ENCODE data around the gene NRIP1. TPM values are rescaled to one million over a fixed set of nuclear protein-coding genes. Genes with fewer than 3 reads are reported as not detected.

The NRIP1 gene
- total and polyA plus RNA-seq, 12 donors = 8.0 to 75.8 (median 46.0) TPM

DNA sequence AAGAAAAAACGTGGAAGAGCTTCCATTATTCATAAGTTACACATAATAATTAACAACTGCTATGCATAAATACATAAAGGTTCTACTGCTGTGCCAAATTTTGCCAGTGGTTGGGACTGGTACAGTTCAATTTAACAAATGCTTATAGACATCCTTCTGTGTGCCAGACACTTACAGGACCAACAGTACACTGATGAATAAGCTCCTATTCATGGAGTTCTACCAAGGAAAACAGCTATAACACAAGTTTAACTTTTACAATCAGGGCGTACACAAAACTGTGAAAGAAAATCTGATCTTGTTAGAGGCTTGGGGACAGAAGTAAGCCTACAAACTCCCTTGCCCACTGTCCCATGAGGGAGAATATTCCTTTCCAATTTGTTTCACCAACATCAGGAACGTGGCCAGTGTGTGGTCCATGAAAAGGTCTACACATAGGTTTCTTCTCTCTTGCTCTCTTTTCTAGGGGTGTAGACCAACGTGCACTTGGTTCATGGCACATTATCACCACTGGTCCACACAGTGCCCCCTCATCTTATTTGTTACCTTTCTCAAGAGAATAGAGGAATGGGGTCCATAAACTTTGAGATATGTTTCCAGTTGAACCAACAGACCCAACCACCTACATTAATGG is 10.1 kb downstream of the NRIP1 start:
- no peak for DNase-seq
- Histone ChIP-seq H3K4me1 (replicated peaks in 1 of 2) (peaks cover 39 to 95% of the 10 kb centered on the region in 2 donors), H3K4me3 (no peak overlapping the region), H3K36me3 (replicated peaks in 1 of 2) (no peaks in the 10 kb centered on the region), H3K9me3 (replicated peaks in 1 of 3) (no peaks in the 10 kb centered on the region), H3K27ac (no peak overlapping the region), H3K27me3 (no peaks in the 10 kb centered on the region)
- intact Hi-C loops (cut with DNase I) = no loop called here
- TF ChIP-seq POLR2A (IDR thresholded peaks at IDR 0.05) = no peak
- TF ChIP-seq, protein P1, sequence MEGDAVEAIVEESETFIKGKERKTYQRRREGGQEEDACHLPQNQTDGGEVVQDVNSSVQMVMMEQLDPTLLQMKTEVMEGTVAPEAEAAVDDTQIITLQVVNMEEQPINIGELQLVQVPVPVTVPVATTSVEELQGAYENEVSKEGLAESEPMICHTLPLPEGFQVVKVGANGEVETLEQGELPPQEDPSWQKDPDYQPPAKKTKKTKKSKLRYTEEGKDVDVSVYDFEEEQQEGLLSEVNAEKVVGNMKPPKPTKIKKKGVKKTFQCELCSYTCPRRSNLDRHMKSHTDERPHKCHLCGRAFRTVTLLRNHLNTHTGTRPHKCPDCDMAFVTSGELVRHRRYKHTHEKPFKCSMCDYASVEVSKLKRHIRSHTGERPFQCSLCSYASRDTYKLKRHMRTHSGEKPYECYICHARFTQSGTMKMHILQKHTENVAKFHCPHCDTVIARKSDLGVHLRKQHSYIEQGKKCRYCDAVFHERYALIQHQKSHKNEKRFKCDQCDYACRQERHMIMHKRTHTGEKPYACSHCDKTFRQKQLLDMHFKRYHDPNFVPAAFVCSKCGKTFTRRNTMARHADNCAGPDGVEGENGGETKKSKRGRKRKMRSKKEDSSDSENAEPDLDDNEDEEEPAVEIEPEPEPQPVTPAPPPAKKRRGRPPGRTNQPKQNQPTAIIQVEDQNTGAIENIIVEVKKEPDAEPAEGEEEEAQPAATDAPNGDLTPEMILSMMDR (IDR thresholded peaks at IDR 0.05) = no peak
- WGBS, 4 donors = 74 to 83% (median 78%) methylated on average over 4 of the region's 4 CpGs

DNA sequence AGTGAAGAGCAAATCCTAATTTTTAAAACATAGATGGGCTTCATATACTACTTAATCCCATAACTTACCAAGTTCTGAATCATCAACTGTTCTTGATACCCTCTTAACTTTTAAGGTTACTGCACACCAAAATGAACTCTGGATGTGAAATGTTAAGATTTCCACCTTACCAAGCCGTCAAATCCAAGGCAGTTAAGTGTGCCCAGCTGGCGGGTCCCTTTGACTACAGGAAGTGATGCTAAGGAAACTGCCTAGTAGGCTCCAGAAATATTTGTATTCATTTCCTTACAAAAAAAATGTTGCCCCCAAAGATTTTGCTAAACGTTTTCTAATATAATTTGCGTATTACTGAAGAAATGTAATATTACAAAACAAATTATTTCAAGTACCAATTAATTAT is 10.7 kb downstream of the NRIP1 start:
- H3K9me3 ChIP-seq (replicated peaks in 1 of 3) = no peaks in the 10 kb centered on the region
- H3K36me3 ChIP-seq (replicated peaks in 1 of 2) = no peaks in the 10 kb centered on the region
- intact Hi-C loops (cut with DNase I) = no loop called here
- no peak for TF ChIP-seq POLR2A (IDR thresholded peaks at IDR 0.05)
- TF ChIP-seq, protein P1 (IDR thresholded peaks at IDR 0.05) = no peak
- H3K27ac ChIP-seq = no peak overlapping the region
- H3K4me3 ChIP-seq = no peak overlapping the region
- 53 to 82% (median 71%) methylated on average over 4 of the region's 4 CpGs for WGBS, 4 donors
- H3K27me3 ChIP-seq = no peaks in the 10 kb centered on the region
- H3K4me1 ChIP-seq (replicated peaks in 1 of 2) = peaks cover 34 to 95% of the 10 kb centered on the region in 2 donors
- peak in 1 of 7 donors; percentile 27 for DNase-seq

DNA sequence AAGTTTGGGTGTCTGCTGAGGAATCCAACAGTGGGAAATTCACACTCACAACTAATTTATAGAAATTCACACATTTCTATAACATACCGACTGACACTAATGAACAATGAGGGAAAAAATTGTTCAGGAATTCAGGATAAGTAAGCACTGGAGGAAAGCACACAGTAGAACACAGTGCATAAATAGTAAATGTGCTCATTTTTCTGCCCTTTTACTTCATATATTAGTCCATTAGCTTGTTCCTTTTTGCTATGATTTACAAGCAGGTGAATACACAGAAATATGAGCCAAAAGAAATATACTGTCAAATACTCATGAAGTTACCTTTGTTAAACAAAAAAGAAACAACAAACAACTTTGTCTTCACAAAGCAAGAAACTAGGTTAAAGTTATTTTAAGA is 11.3 kb downstream of the NRIP1 start:
- Histone ChIP-seq H3K27me3 (no peaks in the 10 kb centered on the region), H3K4me3 (no peak overlapping the region), H3K27ac (no peak overlapping the region), H3K4me1 (replicated peaks in 1 of 2) (peaks cover 28 to 95% of the 10 kb centered on the region in 2 donors), H3K36me3 (replicated peaks in 1 of 2) (no peaks in the 10 kb centered on the region), H3K9me3 (replicated peaks in 1 of 3) (no peaks in the 10 kb centered on the region)
- no peak for TF ChIP-seq POLR2A (IDR thresholded peaks at IDR 0.05)
- intact Hi-C loops (cut with DNase I) = no loop called here
- DNase-seq = no peak
- 61 to 80% (median 69%) methylated on average over 1 of the region's 1 CpG for WGBS, 4 donors

DNA sequence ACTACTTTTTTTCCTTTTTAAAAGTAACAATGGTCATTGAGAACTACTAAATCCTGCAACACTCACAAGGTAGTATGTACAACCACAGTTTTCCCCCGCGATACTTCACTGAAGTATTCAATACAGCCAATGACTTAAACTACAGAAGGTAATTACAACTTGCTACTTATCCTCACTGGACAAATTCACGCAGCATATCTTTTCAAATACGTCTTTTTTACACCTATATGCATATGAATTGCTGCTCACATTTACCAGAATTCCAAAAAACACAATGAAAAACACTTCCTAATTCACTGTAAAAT is 12.4 kb downstream of the NRIP1 start:
- Histone ChIP-seq H3K27ac (no peak overlapping the region), H3K9me3 (replicated peaks in 1 of 3) (no peaks in the 10 kb centered on the region), H3K4me1 (replicated peaks in 1 of 2) (peaks cover 27 to 87% of the 10 kb centered on the region in 2 donors), H3K27me3 (no peaks in the 10 kb centered on the region), H3K4me3 (no peak overlapping the region), H3K36me3 (replicated peaks in 1 of 2) (no peaks in the 10 kb centered on the region)
- intact Hi-C loops (cut with DNase I) = no loop called here
- 81 to 91% (median 85%) methylated on average over 4 of the region's 4 CpGs for WGBS, 4 donors
- TF ChIP-seq POLR2A (IDR thresholded peaks at IDR 0.05) = no peak
- TF ChIP-seq, protein P1 (IDR thresholded peaks at IDR 0.05) = no peak
- DNase-seq = no peak
